GM12891 (cell line): Measurements from ENCODE around the gene CNOT10.

ENCODE experiments used
- POLR2A ChIP-seq: IDR thresholded peaks from 2 replicates; pipeline ENCODE4 v1.6.1; 2011; ENCODE audit warnings: low read depth, low read length, control low read depth
- POLR2AphosphoS5 ChIP-seq: IDR thresholded peaks from 2 replicates; pipeline ENCODE4 v1.6.1; 2011; ENCODE audit warnings: low read depth, low read length, control low read depth
- POU2F2 ChIP-seq: IDR thresholded peaks from 2 replicates; pipeline ENCODE4 v1.6.1; 2011; ENCODE audit warnings: low read depth, mild to moderate bottlenecking, control low read depth, low read length, moderate library complexity
- SPI1 ChIP-seq: IDR thresholded peaks from 2 replicates; pipeline ENCODE4 v1.6.1; 2011; ENCODE audit warnings: low read depth, low read length, control low read depth
- TAF1 ChIP-seq: IDR thresholded peaks from 2 replicates; pipeline ENCODE4 v1.6.1; 2011; ENCODE audit warnings: low read depth, low read length, control low read depth

DNA sequence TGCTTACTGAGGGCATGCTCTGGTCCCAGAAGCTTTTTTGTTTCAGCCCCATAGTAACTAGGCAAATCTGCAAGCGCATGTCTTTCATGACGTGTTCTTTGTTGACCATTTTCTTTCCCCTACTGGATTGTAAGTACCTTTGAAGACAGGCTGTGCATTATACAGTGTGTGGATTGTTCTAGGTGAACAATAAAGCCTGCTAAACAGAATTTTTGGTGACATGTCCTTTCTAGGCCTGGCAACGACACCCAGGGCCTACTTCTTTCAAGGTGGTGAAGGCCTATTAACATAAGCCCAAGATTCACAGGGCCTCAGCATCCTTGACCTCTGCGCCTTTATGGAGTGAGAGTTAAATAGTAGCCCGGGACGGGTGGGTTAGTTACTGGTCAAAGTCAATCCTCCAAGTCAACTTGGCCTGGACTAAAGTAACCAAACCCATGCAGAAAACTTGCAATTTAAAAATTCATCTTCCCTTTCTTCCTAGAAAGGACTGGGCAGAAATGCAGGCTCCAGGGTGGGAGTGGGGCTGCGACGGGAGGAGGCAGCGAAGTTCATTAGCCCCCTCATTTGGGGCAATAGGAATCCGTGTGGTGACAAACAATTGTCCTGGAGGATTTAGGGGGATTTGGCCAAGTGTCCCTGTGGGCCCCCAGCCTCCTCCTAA lies 95.2 kb downstream of the CNOT10 start:
- no peak for TF ChIP-seq POLR2A
- TF ChIP-seq POU2F2, result no peak
- TF ChIP-seq SPI1, result no peak
- no peak for TF ChIP-seq TAF1
- TF ChIP-seq POLR2AphosphoS5, result no peak
